PFSK-1 (cell line): Measurements from ENCODE around the gene FUT6.

Experiments
- POLR2AphosphoS5 ChIP-seq: IDR thresholded peaks from 2 replicates; pipeline ENCODE4 v1.6.1; 2012; ENCODE audit warnings: low read depth, mild to moderate bottlenecking, control low read depth, low read length, moderate library complexity
- SIN3A ChIP-seq: IDR thresholded peaks from 2 replicates; pipeline ENCODE4 v1.6.1; 2012; ENCODE audit warnings: mild to moderate bottlenecking, low read length, moderate library complexity, borderline replicate concordance; ENCODE audit not compliant: insufficient read depth
- TF ChIP-seq, protein P1 (sequence below), 2 experiments: IDR thresholded peaks; 2 replicates each; pipeline versions ENCODE4 v1.6.1 to v1.8.0; 2011 to 2012; ENCODE audit warnings: low read depth in 2 of 2, low read length in 2 of 2, control low read depth in 1 of 2, inconsistent platforms in 1 of 2, mild to moderate bottlenecking in 1 of 2, moderate library complexity in 1 of 2; ENCODE audit not compliant: insufficient read depth in 1 of 2

DNA sequence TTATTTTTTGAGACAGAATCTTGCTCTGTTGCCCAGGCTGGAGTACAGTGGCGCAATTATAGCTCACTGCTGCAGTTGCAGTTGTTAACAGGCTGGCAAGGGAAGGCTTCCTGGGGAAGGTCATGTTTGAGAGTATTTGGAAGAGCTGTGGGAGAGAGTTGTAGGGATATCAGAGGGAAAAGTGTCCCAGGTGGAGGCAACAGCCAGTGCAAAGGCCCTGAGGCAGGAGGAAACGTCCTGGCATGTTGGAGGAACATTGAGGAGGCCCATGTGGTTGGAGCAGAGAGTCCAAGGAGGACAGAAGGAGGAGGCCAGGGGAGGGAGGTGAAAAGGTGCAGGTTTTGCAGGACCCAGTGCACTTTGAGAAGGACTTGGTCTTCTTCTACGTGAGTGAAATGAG is 46.3 kb downstream of the FUT6 start:
- TF ChIP-seq SIN3A = no peak
- TF ChIP-seq POLR2AphosphoS5 = no peak
- TF ChIP-seq, protein P1, sequence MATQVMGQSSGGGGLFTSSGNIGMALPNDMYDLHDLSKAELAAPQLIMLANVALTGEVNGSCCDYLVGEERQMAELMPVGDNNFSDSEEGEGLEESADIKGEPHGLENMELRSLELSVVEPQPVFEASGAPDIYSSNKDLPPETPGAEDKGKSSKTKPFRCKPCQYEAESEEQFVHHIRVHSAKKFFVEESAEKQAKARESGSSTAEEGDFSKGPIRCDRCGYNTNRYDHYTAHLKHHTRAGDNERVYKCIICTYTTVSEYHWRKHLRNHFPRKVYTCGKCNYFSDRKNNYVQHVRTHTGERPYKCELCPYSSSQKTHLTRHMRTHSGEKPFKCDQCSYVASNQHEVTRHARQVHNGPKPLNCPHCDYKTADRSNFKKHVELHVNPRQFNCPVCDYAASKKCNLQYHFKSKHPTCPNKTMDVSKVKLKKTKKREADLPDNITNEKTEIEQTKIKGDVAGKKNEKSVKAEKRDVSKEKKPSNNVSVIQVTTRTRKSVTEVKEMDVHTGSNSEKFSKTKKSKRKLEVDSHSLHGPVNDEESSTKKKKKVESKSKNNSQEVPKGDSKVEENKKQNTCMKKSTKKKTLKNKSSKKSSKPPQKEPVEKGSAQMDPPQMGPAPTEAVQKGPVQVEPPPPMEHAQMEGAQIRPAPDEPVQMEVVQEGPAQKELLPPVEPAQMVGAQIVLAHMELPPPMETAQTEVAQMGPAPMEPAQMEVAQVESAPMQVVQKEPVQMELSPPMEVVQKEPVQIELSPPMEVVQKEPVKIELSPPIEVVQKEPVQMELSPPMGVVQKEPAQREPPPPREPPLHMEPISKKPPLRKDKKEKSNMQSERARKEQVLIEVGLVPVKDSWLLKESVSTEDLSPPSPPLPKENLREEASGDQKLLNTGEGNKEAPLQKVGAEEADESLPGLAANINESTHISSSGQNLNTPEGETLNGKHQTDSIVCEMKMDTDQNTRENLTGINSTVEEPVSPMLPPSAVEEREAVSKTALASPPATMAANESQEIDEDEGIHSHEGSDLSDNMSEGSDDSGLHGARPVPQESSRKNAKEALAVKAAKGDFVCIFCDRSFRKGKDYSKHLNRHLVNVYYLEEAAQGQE (IDR thresholded peaks at IDR 0.05; ENCODE audit: insufficient read depth in 1 of 2, low read depth in 2 of 2, low read length in 2 of 2) = no peak
